ENCODE results near the gene PPM1F.

- TF ChIP-seq RELB (IDR thresholded peaks at IDR 0.05; ENCODE audit: low read depth): no peak
- no peak for TF ChIP-seq CTCF (IDR thresholded peaks at IDR 0.05 in 2 of 3, conservative IDR thresholded peaks at IDR 0.05 in 1 of 3; ENCODE audit: control insufficient read depth in 2 of 3, extremely low read depth in 1 of 3, insufficient read depth in 1 of 3, low read depth in 3 of 3, low read length in 3 of 3)
- no peak for TF ChIP-seq NRF1 (conservative IDR thresholded peaks at IDR 0.05; ENCODE audit: low read depth, low read length)
- no peak for TF ChIP-seq RFX5 (IDR thresholded peaks at IDR 0.05; ENCODE audit: low read depth, low read length)
- no peak for TF ChIP-seq RAD21 (IDR thresholded peaks at IDR 0.05; ENCODE audit: insufficient read depth, low read depth, low read length)
- no peak for TF ChIP-seq EZH2 (IDR thresholded peaks at IDR 0.05; ENCODE audit: borderline replicate concordance, control insufficient read depth, low read depth, low read length)
- no peak for TF ChIP-seq BHLHE40 (IDR thresholded peaks at IDR 0.05; ENCODE audit: borderline replicate concordance in 1 of 2, low read depth in 2 of 2, low read length in 1 of 2)
- TF ChIP-seq PBX3 (IDR thresholded peaks at IDR 0.05; ENCODE audit: insufficient replicate concordance, low read depth, low read length): no peak
- TF ChIP-seq SRF (IDR thresholded peaks at IDR 0.05; ENCODE audit: low read depth in 2 of 2, low read length in 2 of 2): no peak
- TF ChIP-seq CBX3 (IDR thresholded peaks at IDR 0.05; ENCODE audit: borderline replicate concordance, low read depth): no peak
Measured at GRCh38 chr22:21991304-21991596, 38.6 kb upstream of the PPM1F start.

Measured in GM12878 (cell line).